IMR-90 (cell line): ENCODE results near the gene TSPAN4. TPM values are rescaled to one million over a fixed set of nuclear protein-coding genes. Genes with fewer than 3 reads are reported as not detected.

ENCODE experiments used
- ATAC-seq: fragments of 200-7000 bp; cut with Tn5 transposase; 2 replicates; pipeline ENCODE4 v1.9.1; 2020; ENCODE audit warnings: low read depth, mild to moderate bottlenecking, moderate library complexity
- BruUV-seq: library from RNA; stranded (reverse); fragments of 400-500 nt; replicated peaks from 2 replicates; lab custom pipeline; 2021; lab: Mats Ljungman, UMichigan
- CTCF ChIA-PET: fragments of 300-600 bp; formaldehyde crosslinking; extraction: SDS; loops from one replicate; lab custom pipeline; 2021; ENCODE audit warnings: antibody characterized with exemption; lab: Yijun Ruan, JAX
- POLR2A ChIA-PET: fragments of 300-600 bp; sonication (Branson Sonifier 250); formaldehyde crosslinking; loops from one replicate; lab custom pipeline; 2022; ENCODE audit warnings: antibody characterized with exemption; ENCODE audit not compliant: unreplicated experiment; lab: Charles Lee
- DNase-seq: peaks from one replicate; pipeline ENCODE4 v3.0.0; 2013
- H2AFZ ChIP-seq: replicated peaks from 2 replicates; pipeline ENCODE3; 2013; ENCODE audit warnings: low read length, mild to moderate bottlenecking; ENCODE audit not compliant: poor library complexity
- H2AK5ac ChIP-seq: 2 replicates; pipeline ENCODE4 v1.6.1; 2013; ENCODE audit warnings: low read depth, low read length, inconsistent platforms
- H2AK9ac ChIP-seq: replicated peaks from 2 replicates; pipeline ENCODE3; 2013; ENCODE audit warnings: mild to moderate bottlenecking, low read depth, low read length, moderate library complexity; ENCODE audit not compliant: poor library complexity
- H2BK120ac ChIP-seq: 2 replicates; pipeline ENCODE4 v1.6.1; 2013; ENCODE audit warnings: low read depth, low read length, inconsistent platforms
- H2BK15ac ChIP-seq: 3 replicates; pipeline ENCODE4 v1.6.1; 2013; ENCODE audit warnings: low read depth, low read length, inconsistent platforms
- H2BK20ac ChIP-seq: 2 replicates; pipeline ENCODE4 v1.6.1; 2013; ENCODE audit warnings: low read depth, mild to moderate bottlenecking, inconsistent platforms, low read length, moderate library complexity
- H2BK5ac ChIP-seq: 2 replicates; pipeline ENCODE4 v1.6.1; 2013; ENCODE audit warnings: mild to moderate bottlenecking, low read depth, low read length, inconsistent platforms; ENCODE audit not compliant: poor library complexity, severe bottlenecking
- H3K14ac ChIP-seq: replicated peaks from 2 replicates; pipeline ENCODE4 v1.6.1; 2013; ENCODE audit warnings: low read depth, low read length, inconsistent platforms
- H3K18ac ChIP-seq: 2 replicates; pipeline ENCODE4 v1.6.1; 2013; ENCODE audit warnings: low read depth, low read length, control low read depth
- H3K23ac ChIP-seq: 2 replicates; pipeline ENCODE4 v1.6.1; 2013; ENCODE audit warnings: low read depth, low read length, inconsistent platforms
- H3K27ac ChIP-seq: 2 replicates; pipeline ENCODE4 v1.5.1; 2013; ENCODE audit warnings: mild to moderate bottlenecking, control low read depth, low read length; ENCODE audit not compliant: insufficient read depth
- H3K27me3 ChIP-seq: 2 replicates; pipeline ENCODE4 v1.6.1; 2013; ENCODE audit warnings: low read length; ENCODE audit not compliant: control insufficient read depth, insufficient read depth
- H3K36me3 ChIP-seq: 2 replicates; pipeline ENCODE4 v1.6.1; 2013; ENCODE audit warnings: low read length, mixed read lengths; ENCODE audit not compliant: control insufficient read depth, insufficient read depth
- H3K4ac ChIP-seq: 2 replicates; pipeline ENCODE4 v1.6.1; 2013; ENCODE audit warnings: low read depth, low read length, inconsistent platforms
- H3K4me1 ChIP-seq: 2 replicates; pipeline ENCODE4 v1.6.1; 2013; ENCODE audit warnings: low read length, mixed read lengths; ENCODE audit not compliant: control insufficient read depth, insufficient read depth
- H3K4me2 ChIP-seq: 2 replicates; pipeline ENCODE4 v1.6.1; 2013; ENCODE audit warnings: low read depth, mild to moderate bottlenecking, control low read depth, low read length, moderate library complexity
- H3K4me3 ChIP-seq: 2 replicates; pipeline ENCODE4 v1.5.1; 2013; ENCODE audit warnings: low read depth, mild to moderate bottlenecking, control low read depth, low read length, moderate library complexity; ENCODE audit not compliant: insufficient read depth
- H3K56ac ChIP-seq: 2 replicates; pipeline ENCODE4 v1.6.1; 2013; ENCODE audit warnings: low read length, inconsistent platforms; ENCODE audit not compliant: insufficient read depth; ENCODE audit errors: extremely low read depth
- H3K79me1 ChIP-seq, 2 experiments: 2 replicates each; pipeline ENCODE4 v1.6.1; 2013; ENCODE audit warnings: low read length in 2 of 2, inconsistent platforms in 1 of 2, low read depth in 1 of 2
- H3K9ac ChIP-seq: 2 replicates; pipeline ENCODE4 v1.6.1; 2013; ENCODE audit warnings: low read depth, low read length, control low read depth
- H3K9me1 ChIP-seq: 2 replicates; pipeline ENCODE4 v1.6.1; 2013; ENCODE audit warnings: low read length, inconsistent platforms; ENCODE audit not compliant: insufficient read depth
- H3K9me3 ChIP-seq: 2 replicates; pipeline ENCODE4 v1.6.1; 2013; ENCODE audit warnings: low read length; ENCODE audit not compliant: control insufficient read depth, insufficient read depth
- H4K20me1 ChIP-seq: 2 replicates; pipeline ENCODE4 v1.6.1; 2013; ENCODE audit warnings: low read length, inconsistent platforms; ENCODE audit not compliant: insufficient read depth
- H4K5ac ChIP-seq: 2 replicates; pipeline ENCODE4 v1.6.1; 2013; ENCODE audit warnings: mild to moderate bottlenecking, low read depth, low read length, control low read depth
- H4K8ac ChIP-seq, 2 experiments: 2 replicates each; pipeline ENCODE4 v1.6.1; 2013; ENCODE audit warnings: low read depth in 2 of 2, low read length in 2 of 2, control low read depth in 1 of 2, inconsistent platforms in 1 of 2
- H4K91ac ChIP-seq: 2 replicates; pipeline ENCODE4 v1.6.1; 2013; ENCODE audit warnings: low read depth, low read length, inconsistent platforms; ENCODE audit not compliant: insufficient read depth
- BHLHE40 ChIP-seq: fragments of 150-350 bp; IDR thresholded peaks from 2 replicates; pipeline ENCODE4 v1.6.1; 2016; ENCODE audit warnings: mild to moderate bottlenecking, low read depth, low read length
- CEBPB ChIP-seq: IDR thresholded peaks from 2 replicates; pipeline ENCODE4 v1.6.1; 2012; ENCODE audit warnings: low read depth, low read length, improper control_type of control experiment
- ELK1 ChIP-seq: fragments of 150-350 bp; IDR thresholded peaks from 2 replicates; pipeline ENCODE4 v1.6.1; 2016; ENCODE audit warnings: low read depth, mild to moderate bottlenecking, low read length, moderate library complexity, borderline replicate concordance
- FOS ChIP-seq: fragments of 150-350 bp; IDR thresholded peaks from 2 replicates; pipeline ENCODE4 v1.6.1; 2016; ENCODE audit warnings: low read depth, low read length
- MAFK ChIP-seq: IDR thresholded peaks from 2 replicates; pipeline ENCODE4 v1.6.1; 2012; ENCODE audit warnings: low read depth, low read length, improper control_type of control experiment
- MAZ ChIP-seq: IDR thresholded peaks from 2 replicates; pipeline ENCODE4 v1.6.1; 2012; ENCODE audit warnings: low read depth, mild to moderate bottlenecking, low read length, improper control_type of control experiment, moderate library complexity, borderline replicate concordance
- NFE2L2 ChIP-seq: fragments of 150-350 bp; IDR thresholded peaks from 2 replicates; pipeline ENCODE4 v1.6.1; 2016; ENCODE audit warnings: low read depth, mild to moderate bottlenecking, low read length
- RCOR1 ChIP-seq: IDR thresholded peaks from 2 replicates; pipeline ENCODE4 v1.6.1; 2012; ENCODE audit warnings: mild to moderate bottlenecking, low read length, improper control_type of control experiment; ENCODE audit not compliant: insufficient replicate concordance
- SMC3 ChIP-seq: fragments of 150-350 bp; IDR thresholded peaks from 2 replicates; pipeline ENCODE4 v1.6.1; 2016; ENCODE audit warnings: low read depth, mild to moderate bottlenecking, antibody characterized with exemption, low read length, moderate library complexity
- USF2 ChIP-seq: fragments of 150-350 bp; IDR thresholded peaks from 2 replicates; pipeline ENCODE4 v1.6.1; 2017; ENCODE audit warnings: mild to moderate bottlenecking, antibody characterized with exemption, low read length, low read depth
- WGBS, 2 experiments: methylation state at CpG; one replicate each; pipeline versions ENCODE4 v1.1.5 to v1.1.7; 2013; ENCODE audit warnings: missing lambda C conversion rate in 2 of 2; ENCODE audit not compliant: insufficient read length in 1 of 2; ENCODE audit errors: extremely low coverage in 2 of 2; 5-methylcytosine and 5-hydroxymethylcytosine counted together
- dilution Hi-C: fragments of 300-500 bp; cut with HindIII; formaldehyde crosslinking; loops from one replicate; pipeline ENCODE4 v1.14.3; 2018; ENCODE audit warnings: low sequenced_read_pairs; ENCODE audit not compliant: unreplicated experiment
- in situ Hi-C: fragments of 300-500 bp; cut with MboI; formaldehyde crosslinking; loops from 3 replicates; pipeline ENCODE4 v1.14.3; 2019; ENCODE audit warnings: low sequenced_read_pairs, inconsistent platforms, mixed read lengths
- intact Hi-C: fragments of 100-400 bp; cut with micrococcal nuclease; formaldehyde crosslinking; loops from 2 replicates; pipeline ENCODE4 v1.10.0; 2022
- polyA plus RNA-seq, 3 experiments: library from polyadenylated mRNA; depleted of rRNA; stranded (reverse); fragments of >200 nt; gene quantifications; 2 replicates each; pipeline ENCODE4 v1.2.3, GENCODE V29; 2012; ENCODE audit warnings: low replicate concordance in 1 of 3
- total RNA-seq: library from RNA; depleted of rRNA; stranded (reverse); fragments of >200 nt; gene quantifications from 2 replicates; pipeline ENCODE4 v1.2.3, GENCODE V29; 2012

The TSPAN4 gene
- total and polyA plus RNA-seq, 2 of the 4 experiments (the other 2 are of a cell fraction): 161 to 293 TPM

GRCh38 chr11:804599-804964 is 38.1 kb upstream of the TSPAN4 start:
- ChIA-PET CTCF (no interaction called here), POLR2A (interaction anchor here (1.6 kb wide), 1 partner anchor 15 kb away, joined by 4 read pairs; the partner anchor contains the start of gene PNPLA2)
- H3K9me1 ChIP-seq: no peaks in the 10 kb centered on the region
- peak overlapping the region; percentile 90 for H2AK9ac ChIP-seq
- no peaks in the 10 kb centered on the region for H3K27me3 ChIP-seq
- intact Hi-C loops: no loop called here
- dilution Hi-C loops: no loop called here
- peak overlapping the region; percentile 79 for H2AFZ ChIP-seq
- peak overlapping the region; percentile 94 for H2AK5ac ChIP-seq
- 0 out of 2 replicates have a peak overlapping the region, but pooled peaks have one; percentile 7 for H2BK20ac ChIP-seq
- peak overlapping the region; percentile 66 for H3K27ac ChIP-seq
- peak overlapping the region; percentile 99 for H3K4me2 ChIP-seq
- H3K79me1 ChIP-seq: peaks cover 9 to 41% of the 10 kb centered on the region in 2 experiments; a peak in 3 of 4 replicates
- H2BK15ac ChIP-seq: no peak overlapping the region
- in situ Hi-C loops: no loop called here
- peak overlapping the region; percentile 70 for H4K5ac ChIP-seq
- H3K18ac ChIP-seq: peak overlapping the region; percentile 28
- H3K14ac ChIP-seq: peak overlapping the region; percentile 81
- peak overlapping the region; percentile 87 for H3K4ac ChIP-seq
- H3K4me1 ChIP-seq: peaks cover 20% of the 10 kb centered on the region
- WGBS, 2 experiments: 42% methylated on average over 5 of the region's 18 CpGs; no CpG with 5 or more reads in 1 of the 2 experiments
- no peaks in the 10 kb centered on the region for H3K9me3 ChIP-seq
- peak overlapping the region; percentile 40 for H2BK120ac ChIP-seq
- no peaks in the 10 kb centered on the region for H4K20me1 ChIP-seq
- TF ChIP-seq FOS (no peak), ELK1 (no peak), NFE2L2 (no peak), SMC3 (no peak), USF2 (no peak), MAFK (no peak), CEBPB (no peak), MAZ (no peak), RCOR1 (no peak), BHLHE40 (no peak)
- H3K9ac ChIP-seq: peak overlapping the region; percentile 73
- peaks cover 21% of the 10 kb centered on the region for H3K36me3 ChIP-seq
- H4K91ac ChIP-seq: peak overlapping the region; percentile 44; the same call in 1 of the 2 replicates
- peak overlapping the region; percentile 13; the same call in 1 of the 2 replicates for H3K56ac ChIP-seq
- no peak; the same call in 1 of the 2 replicates for ATAC-seq
- H2BK5ac ChIP-seq: peak overlapping the region; percentile 57
- H4K8ac ChIP-seq: peak overlapping the region in 1 of 2 experiments; percentile 87; a peak in 2 of 4 replicates
- peak overlapping the region; percentile 95 for H3K23ac ChIP-seq
- DNase-seq: no peak
- BruUV-seq: no TSS peak
- H3K4me3 ChIP-seq: peak overlapping the region; percentile 49
